H1 (cell line): ENCODE data around the gene CAPN9. TPM values are rescaled to one million over a fixed set of nuclear protein-coding genes. Genes with fewer than 3 reads are reported as not detected.

ENCODE experiments used
- CTCF ChIA-PET: fragments of 300-600 bp; sonication (Branson Sonifier 250); formaldehyde crosslinking; loops from one replicate; lab custom pipeline; 2021; ENCODE audit not compliant: partially characterized antibody; lab: Charles Lee
- POLR2A ChIA-PET: fragments of 300-600 bp; sonication (Branson Sonifier 250); formaldehyde crosslinking; loops from one replicate; lab custom pipeline; 2021; ENCODE audit warnings: inconsistent platforms; ENCODE audit not compliant: partially characterized antibody; lab: Charles Lee
- DNase-seq, 2 experiments: peaks; one replicate each; pipeline versions ENCODE4 v3.0.0 to v3.0.0-alpha.2; 2010 to 2022; ENCODE audit warnings: low spot score in 2 of 2, low read depth in 1 of 2, mixed read lengths in 1 of 2
- FAIRE-seq: peaks from 2 replicates; lab custom pipeline; 2011; peaks lifted over from hg19 to GRCh38; lab: Jason Lieb, UNC
- H2AFZ ChIP-seq: 2 replicates; pipeline ENCODE4 v1.8.1; 2012; ENCODE audit warnings: low read length, inconsistent platforms
- H2AK5ac ChIP-seq: 2 replicates; pipeline ENCODE4 v1.6.1; 2013; ENCODE audit warnings: low read depth, low read length
- H2BK120ac ChIP-seq: replicated peaks from 2 replicates; pipeline ENCODE3; 2013; ENCODE audit warnings: low read depth, low read length, inconsistent platforms
- H2BK12ac ChIP-seq: 2 replicates; pipeline ENCODE4 v1.6.1; 2013; ENCODE audit warnings: low read depth, low read length
- H2BK15ac ChIP-seq: 2 replicates; pipeline ENCODE4 v1.6.1; 2013; ENCODE audit warnings: low read length
- H2BK20ac ChIP-seq: 2 replicates; pipeline ENCODE4 v1.6.1; 2013; ENCODE audit warnings: low read length
- H2BK5ac ChIP-seq: 2 replicates; pipeline ENCODE4 v1.6.1; 2013; ENCODE audit warnings: low read depth, low read length
- H3K14ac ChIP-seq: 2 replicates; pipeline ENCODE4 v1.6.1; 2013; ENCODE audit warnings: inconsistent platforms; ENCODE audit not compliant: insufficient read length
- H3K18ac ChIP-seq: 2 replicates; pipeline ENCODE4 v1.6.1; 2013; ENCODE audit warnings: low read length; ENCODE audit errors: extremely low read depth
- H3K23ac ChIP-seq: 2 replicates; pipeline ENCODE4 v1.6.1; 2013; ENCODE audit warnings: inconsistent platforms; ENCODE audit not compliant: insufficient read length
- H3K23me2 ChIP-seq: 2 replicates; pipeline ENCODE4 v1.6.1; 2013; ENCODE audit warnings: low read depth, low read length
- H3K27ac ChIP-seq: 2 replicates; pipeline ENCODE4 v1.6.1; 2011; ENCODE audit warnings: low read depth, low read length, inconsistent platforms
- H3K27me3 ChIP-seq, 4 experiments: replicated peaks in 1 of 4; 1 replicate in 1 of 4; 2 replicates in 3 of 4; pipeline versions ENCODE4 v1.6.1 to v1.8.1; 2011 to 2013; ENCODE audit warnings: low read length in 3 of 4, mild to moderate bottlenecking in 3 of 4, inconsistent platforms in 2 of 4, mixed read lengths in 2 of 4, moderate library complexity in 1 of 4; ENCODE audit not compliant: control insufficient read depth in 3 of 4, insufficient read depth in 3 of 4; ENCODE audit errors: extremely low read depth in 1 of 4
- H3K36me3 ChIP-seq, 4 experiments: 2 replicates each; pipeline versions ENCODE4 v1.6.1 to v1.8.1; 2011 to 2013; ENCODE audit warnings: mild to moderate bottlenecking in 4 of 4, low read length in 3 of 4, moderate library complexity in 2 of 4, control low read depth in 1 of 4, inconsistent platforms in 1 of 4; ENCODE audit not compliant: insufficient read depth in 4 of 4, control insufficient read depth in 2 of 4
- H3K4ac ChIP-seq: replicated peaks from 2 replicates; pipeline ENCODE3; 2013; ENCODE audit warnings: low read length, low read depth, mixed read lengths, inconsistent platforms; ENCODE audit not compliant: insufficient read length
- H3K4me1 ChIP-seq, 4 experiments: replicated peaks in 1 of 4; 1 replicate in 1 of 4; 2 replicates in 3 of 4; pipeline versions ENCODE4 v1.6.1 to v1.8.1; 2011 to 2013; ENCODE audit warnings: low read length in 3 of 4, inconsistent platforms in 2 of 4, mixed read lengths in 1 of 4; ENCODE audit not compliant: insufficient read depth in 4 of 4, control insufficient read depth in 3 of 4
- H3K4me2 ChIP-seq, 2 experiments: 2 replicates each; pipeline versions ENCODE4 v1.6.1 to v1.8.1; 2011 to 2013; ENCODE audit warnings: low read depth in 2 of 2, low read length in 2 of 2, control low read depth in 1 of 2, inconsistent platforms in 1 of 2, mild to moderate bottlenecking in 1 of 2; ENCODE audit not compliant: insufficient read depth in 1 of 2
- H3K4me3 ChIP-seq, 4 experiments: fragments of 200-600, 300-600 bp in 1 of 4; sonication (generic), shearing (Covaris generic), sonication (Bioruptor Twin) in 1 of 4; 2 replicates each; pipeline versions ENCODE4 v1.5.1 to v1.8.1; 2011 to 2016; ENCODE audit warnings: low read length in 4 of 4, low read depth in 3 of 4, control low read depth in 2 of 4, inconsistent platforms in 2 of 4, mild to moderate bottlenecking in 2 of 4, mixed read lengths in 1 of 4, moderate library complexity in 1 of 4; ENCODE audit not compliant: insufficient read depth in 2 of 4; ENCODE audit errors: extremely low read depth in 1 of 4
- H3K56ac ChIP-seq: replicated peaks from 2 replicates; pipeline ENCODE3; 2013; ENCODE audit warnings: low read depth, mild to moderate bottlenecking, mixed read lengths, low read length, inconsistent platforms; ENCODE audit not compliant: insufficient read length
- H3K79me1 ChIP-seq: 2 replicates; pipeline ENCODE4 v1.6.1; 2013; ENCODE audit warnings: low read depth, low read length, control low read depth
- H3K79me2 ChIP-seq, 2 experiments: 2 replicates each; pipeline versions ENCODE4 v1.6.1 to v1.8.1; 2012 to 2013; ENCODE audit warnings: low read length in 2 of 2, mild to moderate bottlenecking in 2 of 2, inconsistent platforms in 1 of 2; ENCODE audit not compliant: insufficient read depth in 2 of 2, control insufficient read depth in 1 of 2
- H3K9ac ChIP-seq, 4 experiments: replicated peaks in 1 of 4; 1 replicate in 1 of 4; 2 replicates in 3 of 4; pipeline versions ENCODE4 v1.6.1 to v1.8.1; 2011 to 2013; ENCODE audit warnings: low read depth in 3 of 4, low read length in 3 of 4, control low read depth in 2 of 4, mild to moderate bottlenecking in 2 of 4, moderate library complexity in 2 of 4, inconsistent platforms in 1 of 4; ENCODE audit errors: extremely low read depth in 1 of 4
- H3K9me3 ChIP-seq, 2 experiments: 2 replicates each; pipeline versions ENCODE4 v1.6.1 to v1.8.1; 2012 to 2013; ENCODE audit warnings: mild to moderate bottlenecking in 2 of 2, moderate library complexity in 2 of 2, control low read depth in 1 of 2, inconsistent platforms in 1 of 2, low read depth in 1 of 2, low read length in 1 of 2, mixed read lengths in 1 of 2; ENCODE audit not compliant: insufficient read depth in 2 of 2
- H4K20me1 ChIP-seq, 2 experiments: replicated peaks in 1 of 2; 2 replicates each; pipeline versions ENCODE3 to v1.8.1; 2011 to 2013; ENCODE audit warnings: inconsistent platforms in 2 of 2, low read length in 2 of 2, mild to moderate bottlenecking in 1 of 2; ENCODE audit not compliant: insufficient read depth in 2 of 2, control insufficient read depth in 1 of 2
- H4K5ac ChIP-seq: 2 replicates; pipeline ENCODE4 v1.6.1; 2013; ENCODE audit warnings: low read length, low read depth, mixed read lengths, inconsistent platforms; ENCODE audit not compliant: insufficient read length
- H4K8ac ChIP-seq: 2 replicates; pipeline ENCODE4 v1.8.0; 2013; ENCODE audit warnings: mild to moderate bottlenecking, moderate library complexity, low read length, inconsistent platforms; ENCODE audit not compliant: insufficient read depth; ENCODE audit errors: extremely low read depth
- H4K91ac ChIP-seq: replicated peaks from 2 replicates; pipeline ENCODE3; 2013; ENCODE audit warnings: low read length, mixed read lengths, inconsistent platforms; ENCODE audit not compliant: insufficient read length
- CTBP2 ChIP-seq: IDR thresholded peaks from 2 replicates; pipeline ENCODE4 v1.7.0; 2011; ENCODE audit warnings: borderline replicate concordance, mild to moderate bottlenecking, moderate library complexity, mixed read lengths, low read length; ENCODE audit not compliant: insufficient read depth, insufficient read length
- GTF2F1 ChIP-seq: IDR thresholded peaks from 2 replicates; pipeline ENCODE4 v1.6.1; 2012; ENCODE audit warnings: low read depth, low read length, improper control_type of control experiment, borderline replicate concordance
- HDAC2 ChIP-seq, 2 experiments: fragments of 300-600 bp in 1 of 2; sonication (generic) in 1 of 2; IDR thresholded peaks; 2 replicates each; pipeline ENCODE4 v1.6.1; 2011 to 2012; ENCODE audit warnings: low read depth in 2 of 2, low read length in 2 of 2, mild to moderate bottlenecking in 2 of 2, moderate library complexity in 2 of 2, borderline replicate concordance in 1 of 2, inconsistent platforms in 1 of 2
- JUN ChIP-seq: IDR thresholded peaks from 2 replicates; pipeline ENCODE4 v1.6.1; 2011; ENCODE audit warnings: low read depth, mild to moderate bottlenecking, improper control_type of control experiment, low read length
- POLR2A ChIP-seq, 2 experiments: IDR thresholded peaks; 1 replicate in 1 of 2; 2 replicates in 1 of 2; pipeline ENCODE4 v1.6.1; 2011; ENCODE audit warnings: low read depth in 2 of 2, low read length in 2 of 2, mild to moderate bottlenecking in 2 of 2; ENCODE audit errors: control extremely low read depth in 1 of 2
- SP1 ChIP-seq: IDR thresholded peaks from 2 replicates; pipeline ENCODE4 v1.6.1; 2011; ENCODE audit warnings: low read depth, low read length
- TAF1 ChIP-seq: IDR thresholded peaks from 2 replicates; pipeline ENCODE4 v1.6.1; 2011; ENCODE audit warnings: mild to moderate bottlenecking, low read depth, low read length
- WGBS, 2 experiments: shearing (Covaris generic) in 1 of 2; methylation state at CpG; one replicate each; pipeline versions ENCODE4 v1.1.6 to v1.1.7; 2013 to 2015; ENCODE audit warnings: low lambda C conversion rate in 2 of 2, mixed read lengths in 2 of 2, inconsistent platforms in 1 of 2, low coverage in 1 of 2, missing lambda C conversion rate in 1 of 2; ENCODE audit not compliant: insufficient replicate concordance in 2 of 2, insufficient coverage in 1 of 2, insufficient read length in 1 of 2; ENCODE audit errors: extremely low coverage in 1 of 2, missing lambda C conversion rate in 1 of 2; 5-methylcytosine and 5-hydroxymethylcytosine counted together
- polyA plus RNA-seq, 7 experiments: library from polyadenylated mRNA; depleted of rRNA in 3 of 7; stranded (reverse) in 5 of 7; unstranded in 2 of 7; fragments of >200 nt in 5 of 7; fragments of 200-250 nt in 2 of 7; gene quantifications; 1 replicate in 5 of 7; 2 replicates in 1 of 7; 4 replicates in 1 of 7; pipeline versions ENCODE4 v1.2.1 to v1.2.3, GENCODE V29; 2011 to 2013; ENCODE audit warnings: missing spikeins in 2 of 7, mixed read lengths in 2 of 7
- total RNA-seq: library from RNA; stranded (reverse); fragmentation: NEBNext Ultra II Directional; extraction: Animal tissue kit (Norgen Biotek cat#: 25700); gene quantifications from 2 replicates; pipeline ENCODE4 v1.2.1, GENCODE V29; 2021
- TF ChIP-seq, protein P1 (sequence below), 3 experiments: IDR thresholded peaks; 1 replicate in 2 of 3; 2 replicates in 1 of 3; pipeline versions ENCODE4 v1.5.1 to v1.6.1; 2011; ENCODE audit warnings: low read length in 3 of 3, mild to moderate bottlenecking in 3 of 3, inconsistent platforms in 2 of 3, low read depth in 1 of 3, moderate library complexity in 1 of 3; ENCODE audit not compliant: insufficient read depth in 1 of 3; ENCODE audit errors: control extremely low read depth in 1 of 3
- TF ChIP-seq, protein P2 (sequence below): IDR thresholded peaks from 2 replicates; pipeline ENCODE4 v1.6.1; 2011; ENCODE audit warnings: low read length, improper control_type of control experiment

CAPN9 gene
- total and polyA plus RNA-seq, 2 of the 8 experiments (the other 6 are each of a cell fraction or from before 2014, with no cell fraction given), result 0.22 to 0.76 TPM

DNA sequence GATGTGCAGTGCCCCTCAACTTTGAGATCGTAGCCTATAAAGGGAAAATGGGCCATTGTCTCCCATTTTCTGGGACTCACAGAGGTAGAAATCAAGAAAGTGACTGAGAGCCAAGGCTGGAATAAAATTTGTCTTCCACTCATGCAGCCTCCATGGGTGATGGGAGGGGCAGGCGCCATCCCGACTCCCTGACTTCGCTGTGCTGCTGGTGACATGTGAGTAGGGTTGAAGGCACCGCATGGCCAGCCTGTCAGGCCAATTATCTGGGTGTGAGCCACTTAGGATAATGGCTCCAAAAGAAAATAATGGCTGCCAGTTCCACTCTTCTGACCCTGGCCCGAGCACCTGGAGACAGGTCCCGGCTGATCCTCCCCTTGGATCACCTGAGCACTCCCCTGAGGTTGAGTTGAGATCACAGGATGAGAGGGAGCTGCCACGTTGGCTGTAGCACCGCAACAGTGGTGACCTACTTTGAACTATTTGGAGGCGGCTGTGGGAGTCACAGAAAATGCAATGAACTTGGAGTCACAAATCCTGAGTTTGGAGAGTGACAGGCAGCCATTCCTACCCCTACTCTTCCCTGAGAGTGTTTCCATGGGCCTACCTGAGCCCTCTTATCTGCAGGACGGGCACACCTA lies 26.3 kb downstream of the CAPN9 start:
- H4K8ac ChIP-seq, result no peak overlapping the region
- H4K5ac ChIP-seq, result no peak overlapping the region
- no peaks in the 10 kb centered on the region for H3K36me3 ChIP-seq
- H3K27ac ChIP-seq, result no peak overlapping the region
- H2BK120ac ChIP-seq, result no peak overlapping the region
- H3K4me3 ChIP-seq, result no peak overlapping the region
- no peak overlapping the region for H2BK12ac ChIP-seq
- H3K79me1 ChIP-seq, result no peaks in the 10 kb centered on the region
- WGBS, 2 experiments, result 88% methylated on average over 11 of the region's 11 CpGs; no CpG with 5 or more reads in 1 of the 2 experiments
- no peak overlapping the region for H2AK5ac ChIP-seq
- H3K9me3 ChIP-seq, result no peaks in the 10 kb centered on the region
- no peak overlapping the region for H3K14ac ChIP-seq
- no peaks in the 10 kb centered on the region for H4K20me1 ChIP-seq
- no peak overlapping the region for H3K23ac ChIP-seq
- H2BK20ac ChIP-seq, result no peak overlapping the region
- FAIRE-seq (no peak), DNase-seq (no peak)
- no peaks in the 10 kb centered on the region for H3K79me2 ChIP-seq
- H3K4ac ChIP-seq, result no peak overlapping the region
- ChIA-PET POLR2A (interaction anchor here (1.2 to 1.8 kb wide), 2 partner anchors 21 to 131 kb away, joined by 4 to 5 read pairs; partner anchors contain the start of gene COG2), CTCF (interaction anchor here (0.6 to 4.3 kb wide), 25 partner anchors 9 to 1010 kb away, joined by 3 to 36 read pairs (median 3); partner anchors contain the start of gene AGT)
- H3K27me3 ChIP-seq, result peaks cover 0 to 4% (median 2%) of the 10 kb centered on the region in 4 experiments; a peak in 1 of 7 replicates
- H3K4me2 ChIP-seq, result no peak overlapping the region
- H3K18ac ChIP-seq, result no peak overlapping the region
- H3K4me1 ChIP-seq, result peaks cover 0 to 5% (median 1%) of the 10 kb centered on the region in 4 experiments; a peak in 3 of 7 replicates
- H2AFZ ChIP-seq, result no peak overlapping the region
- no peak overlapping the region for H3K9ac ChIP-seq
- H3K23me2 ChIP-seq, result no peaks in the 10 kb centered on the region
- H3K56ac ChIP-seq, result no peak overlapping the region
- no peak overlapping the region for H4K91ac ChIP-seq
- H2BK5ac ChIP-seq, result no peak overlapping the region
- no peak overlapping the region for H2BK15ac ChIP-seq
- TF ChIP-seq, protein P1, sequence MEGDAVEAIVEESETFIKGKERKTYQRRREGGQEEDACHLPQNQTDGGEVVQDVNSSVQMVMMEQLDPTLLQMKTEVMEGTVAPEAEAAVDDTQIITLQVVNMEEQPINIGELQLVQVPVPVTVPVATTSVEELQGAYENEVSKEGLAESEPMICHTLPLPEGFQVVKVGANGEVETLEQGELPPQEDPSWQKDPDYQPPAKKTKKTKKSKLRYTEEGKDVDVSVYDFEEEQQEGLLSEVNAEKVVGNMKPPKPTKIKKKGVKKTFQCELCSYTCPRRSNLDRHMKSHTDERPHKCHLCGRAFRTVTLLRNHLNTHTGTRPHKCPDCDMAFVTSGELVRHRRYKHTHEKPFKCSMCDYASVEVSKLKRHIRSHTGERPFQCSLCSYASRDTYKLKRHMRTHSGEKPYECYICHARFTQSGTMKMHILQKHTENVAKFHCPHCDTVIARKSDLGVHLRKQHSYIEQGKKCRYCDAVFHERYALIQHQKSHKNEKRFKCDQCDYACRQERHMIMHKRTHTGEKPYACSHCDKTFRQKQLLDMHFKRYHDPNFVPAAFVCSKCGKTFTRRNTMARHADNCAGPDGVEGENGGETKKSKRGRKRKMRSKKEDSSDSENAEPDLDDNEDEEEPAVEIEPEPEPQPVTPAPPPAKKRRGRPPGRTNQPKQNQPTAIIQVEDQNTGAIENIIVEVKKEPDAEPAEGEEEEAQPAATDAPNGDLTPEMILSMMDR (IDR thresholded peaks at IDR 0.05; ENCODE audit: control extremely low read depth in 1 of 3, insufficient read depth in 1 of 3, low read depth in 1 of 3, low read length in 3 of 3), result no peak
- no peak for TF ChIP-seq HDAC2 (IDR thresholded peaks at IDR 0.05; ENCODE audit: borderline replicate concordance in 1 of 2, low read depth in 2 of 2, low read length in 2 of 2)
- TF ChIP-seq TAF1, result no peak
- no peak for TF ChIP-seq CTBP2
- no peak for TF ChIP-seq POLR2A (IDR thresholded peaks at IDR 0.05; ENCODE audit: control extremely low read depth in 1 of 2, low read depth in 2 of 2, low read length in 2 of 2)
- no peak for TF ChIP-seq SP1
- no peak for TF ChIP-seq JUN
- no peak for TF ChIP-seq GTF2F1
- TF ChIP-seq, protein P2, sequence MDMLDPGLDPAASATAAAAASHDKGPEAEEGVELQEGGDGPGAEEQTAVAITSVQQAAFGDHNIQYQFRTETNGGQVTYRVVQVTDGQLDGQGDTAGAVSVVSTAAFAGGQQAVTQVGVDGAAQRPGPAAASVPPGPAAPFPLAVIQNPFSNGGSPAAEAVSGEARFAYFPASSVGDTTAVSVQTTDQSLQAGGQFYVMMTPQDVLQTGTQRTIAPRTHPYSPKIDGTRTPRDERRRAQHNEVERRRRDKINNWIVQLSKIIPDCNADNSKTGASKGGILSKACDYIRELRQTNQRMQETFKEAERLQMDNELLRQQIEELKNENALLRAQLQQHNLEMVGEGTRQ, result no peak
